Liver (tissue), 9 donors: ENCODE measurements around the gene RCAN2. TPM values are rescaled to one million over a fixed set of nuclear protein-coding genes. Genes with fewer than 3 reads are reported as not detected.

Source experiments
- DNase-seq: peaks from one replicate; pipeline ENCODE4 v3.0.0-alpha.2; 2017; ENCODE audit warnings: low spot score
- H3K27ac ChIP-seq, 2 donors: one replicate each; pipeline ENCODE4 v1.7.0; 2013; ENCODE audit warnings: inconsistent platforms in 2 of 2, low read length in 2 of 2, control low read depth in 1 of 2, low read depth in 1 of 2, mild to moderate bottlenecking in 1 of 2
- H3K27me3 ChIP-seq, 4 donors: one replicate each; pipeline versions ENCODE4 v1.6.1 to v1.7.0; 2013; ENCODE audit warnings: low read length in 3 of 4, inconsistent platforms in 1 of 4, mild to moderate bottlenecking in 1 of 4, moderate library complexity in 1 of 4; ENCODE audit not compliant: control insufficient read depth in 4 of 4, insufficient read depth in 4 of 4
- H3K36me3 ChIP-seq, 4 donors: one replicate each; pipeline versions ENCODE4 v1.6.1 to v1.7.0; 2013; ENCODE audit warnings: low read length in 3 of 4, mild to moderate bottlenecking in 3 of 4, low read depth in 1 of 4, moderate library complexity in 1 of 4; ENCODE audit not compliant: control insufficient read depth in 4 of 4, insufficient read depth in 3 of 4
- H3K4me1 ChIP-seq, 4 donors: one replicate each; pipeline versions ENCODE4 v1.6.1 to v1.7.0; 2013; ENCODE audit warnings: low read length in 3 of 4, mild to moderate bottlenecking in 3 of 4, moderate library complexity in 1 of 4; ENCODE audit not compliant: control insufficient read depth in 4 of 4, insufficient read depth in 4 of 4
- H3K4me3 ChIP-seq, 3 donors: one replicate each; pipeline versions ENCODE4 v1.6.1 to v1.7.0; 2013; ENCODE audit warnings: low read length in 3 of 3, control low read depth in 1 of 3, low read depth in 1 of 3, mild to moderate bottlenecking in 1 of 3
- H3K9ac ChIP-seq, 2 donors: one replicate each; pipeline ENCODE4 v1.7.0; 2013; ENCODE audit warnings: low read length in 2 of 2, mild to moderate bottlenecking in 2 of 2, moderate library complexity in 2 of 2, control low read depth in 1 of 2, low read depth in 1 of 2
- H3K9me3 ChIP-seq, 4 donors: one replicate each; pipeline versions ENCODE4 v1.6.1 to v1.7.0; 2013; ENCODE audit warnings: low read length in 3 of 4; ENCODE audit not compliant: control insufficient read depth in 4 of 4
- ATF3 ChIP-seq: IDR thresholded peaks from 2 replicates; pipeline ENCODE4 v1.6.1; 2016; ENCODE audit warnings: antibody characterized with exemption
- FOXA1 ChIP-seq: IDR thresholded peaks from 2 replicates; pipeline ENCODE4 v1.6.1; 2016; ENCODE audit warnings: antibody characterized with exemption
- FOXA2 ChIP-seq: IDR thresholded peaks from 2 replicates; pipeline ENCODE4 v1.6.1; 2016; ENCODE audit warnings: antibody characterized with exemption
- GABPA ChIP-seq, 2 donors: IDR thresholded peaks in 1 of 2; conservative IDR thresholded peaks in 1 of 2; 2 replicates each; pipeline ENCODE4 v1.6.1; 2016; ENCODE audit warnings: antibody characterized with exemption in 2 of 2, mild to moderate bottlenecking in 1 of 2, moderate library complexity in 1 of 2
- HNF4A ChIP-seq, 2 donors: conservative IDR thresholded peaks; 2 replicates each; pipeline ENCODE4 v1.6.1; 2016; ENCODE audit warnings: antibody characterized with exemption in 2 of 2, mild to moderate bottlenecking in 2 of 2
- HNF4G ChIP-seq: IDR thresholded peaks from 2 replicates; pipeline ENCODE4 v1.6.1; 2016; ENCODE audit warnings: antibody characterized with exemption
- MAX ChIP-seq: IDR thresholded peaks from 2 replicates; pipeline ENCODE4 v1.6.1; 2016; ENCODE audit warnings: antibody characterized with exemption
- NR2F2 ChIP-seq: IDR thresholded peaks from 2 replicates; pipeline ENCODE4 v1.6.1; 2016; ENCODE audit warnings: antibody characterized with exemption
- RAD21 ChIP-seq, 2 donors: IDR thresholded peaks; 2 replicates each; pipeline ENCODE4 v1.6.1; 2016; ENCODE audit warnings: antibody characterized with exemption in 2 of 2, mild to moderate bottlenecking in 2 of 2
- RXRA ChIP-seq, 2 donors: IDR thresholded peaks; 2 replicates each; pipeline ENCODE4 v1.6.1; 2017 to 2018; ENCODE audit warnings: antibody characterized with exemption in 2 of 2, mild to moderate bottlenecking in 1 of 2
- SP1 ChIP-seq: IDR thresholded peaks from 2 replicates; pipeline ENCODE4 v1.6.1; 2018; ENCODE audit warnings: antibody characterized with exemption, mild to moderate bottlenecking
- TAF1 ChIP-seq: conservative IDR thresholded peaks from 2 replicates; pipeline ENCODE4 v1.6.1; 2016; ENCODE audit warnings: antibody characterized with exemption, mild to moderate bottlenecking
- YY1 ChIP-seq: IDR thresholded peaks from 2 replicates; pipeline ENCODE4 v1.6.1; 2016; ENCODE audit warnings: antibody characterized with exemption, mild to moderate bottlenecking
- WGBS: extraction: QIAGEN DNeasy Blood & Tissue Kit; methylation state at CpG from one replicate; pipeline ENCODE4 v1.1.7; 2013; 5-methylcytosine and 5-hydroxymethylcytosine counted together
- polyA plus RNA-seq, 2 donors: library from polyadenylated mRNA; stranded (reverse) in 1 of 2; unstranded in 1 of 2; fragments of 200-250 nt in 1 of 2; fragments of >200 nt in 1 of 2; fragmentation: Nextera tagmentation in 1 of 2; extraction: Ambion mirVana in 1 of 2; gene quantifications; one replicate each; pipeline versions ENCODE4 v1.2.1 to v1.2.3, GENCODE V29; 2013 to 2015
- total RNA-seq, 2 donors: library from RNA; depleted of rRNA; stranded (reverse); fragments of >200 nt; gene quantifications; one replicate each; pipeline ENCODE4 v1.2.3, GENCODE V29; 2014
- TF ChIP-seq, protein P1 (sequence below): IDR thresholded peaks from 2 replicates; pipeline ENCODE4 v1.6.1; 2016; ENCODE audit warnings: antibody characterized with exemption
- donor health status: healthy.
- donor health status: healthy.
- donor health status: healthy.
- donor health status: healthy.
- donor health status: healthy.

RCAN2 gene
- total and polyA plus RNA-seq, 4 donors = 0.19 to 8.2 (median 2.4) TPM

DNA sequence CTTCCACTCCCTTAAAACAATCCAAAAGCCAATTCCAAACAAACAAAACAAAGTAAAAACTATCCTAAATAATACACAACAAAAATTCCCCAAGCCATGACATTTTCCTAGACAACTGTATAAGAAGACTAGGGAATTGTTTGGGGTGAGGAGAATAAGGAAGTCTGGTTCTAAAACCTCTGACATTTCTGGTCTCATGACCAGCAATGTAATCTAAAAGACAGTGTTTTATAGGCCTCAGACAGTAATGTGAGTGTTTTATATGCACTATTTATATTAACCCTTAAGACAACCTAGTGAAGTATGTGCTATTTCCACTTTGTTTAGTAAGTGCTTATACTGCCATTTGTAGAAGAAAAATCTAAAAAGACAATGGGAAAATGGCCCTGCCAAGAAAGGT lies 13.0 kb upstream of the RCAN2 start:
- no peaks in the 10 kb centered on the region for H3K9me3 ChIP-seq
- DNase-seq = no peak
- H3K4me1 ChIP-seq = peaks cover 6 to 19% (median 18%) of the 10 kb centered on the region in 4 donors
- TF ChIP-seq YY1 (no peak), TAF1 (no peak), GABPA (IDR thresholded peaks at IDR 0.05 in 1 of 2, conservative IDR thresholded peaks at IDR 0.05 in 1 of 2) (no peak), NR2F2 (no peak), RXRA (IDR thresholded peaks at IDR 0.05) (no peak), SP1 (no peak), HNF4G (no peak)
- TF ChIP-seq, protein P1, sequence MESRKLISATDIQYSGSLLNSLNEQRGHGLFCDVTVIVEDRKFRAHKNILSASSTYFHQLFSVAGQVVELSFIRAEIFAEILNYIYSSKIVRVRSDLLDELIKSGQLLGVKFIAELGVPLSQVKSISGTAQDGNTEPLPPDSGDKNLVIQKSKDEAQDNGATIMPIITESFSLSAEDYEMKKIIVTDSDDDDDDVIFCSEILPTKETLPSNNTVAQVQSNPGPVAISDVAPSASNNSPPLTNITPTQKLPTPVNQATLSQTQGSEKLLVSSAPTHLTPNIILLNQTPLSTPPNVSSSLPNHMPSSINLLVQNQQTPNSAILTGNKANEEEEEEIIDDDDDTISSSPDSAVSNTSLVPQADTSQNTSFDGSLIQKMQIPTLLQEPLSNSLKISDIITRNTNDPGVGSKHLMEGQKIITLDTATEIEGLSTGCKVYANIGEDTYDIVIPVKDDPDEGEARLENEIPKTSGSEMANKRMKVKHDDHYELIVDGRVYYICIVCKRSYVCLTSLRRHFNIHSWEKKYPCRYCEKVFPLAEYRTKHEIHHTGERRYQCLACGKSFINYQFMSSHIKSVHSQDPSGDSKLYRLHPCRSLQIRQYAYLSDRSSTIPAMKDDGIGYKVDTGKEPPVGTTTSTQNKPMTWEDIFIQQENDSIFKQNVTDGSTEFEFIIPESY = no peak
- no peak overlapping the region for H3K9ac ChIP-seq
- no peak overlapping the region for H3K4me3 ChIP-seq
- no peak overlapping the region for H3K27ac ChIP-seq
- no peaks in the 10 kb centered on the region for H3K36me3 ChIP-seq
- peaks cover 0 to 5% (median 0%) of the 10 kb centered on the region in 4 donors for H3K27me3 ChIP-seq

DNA sequence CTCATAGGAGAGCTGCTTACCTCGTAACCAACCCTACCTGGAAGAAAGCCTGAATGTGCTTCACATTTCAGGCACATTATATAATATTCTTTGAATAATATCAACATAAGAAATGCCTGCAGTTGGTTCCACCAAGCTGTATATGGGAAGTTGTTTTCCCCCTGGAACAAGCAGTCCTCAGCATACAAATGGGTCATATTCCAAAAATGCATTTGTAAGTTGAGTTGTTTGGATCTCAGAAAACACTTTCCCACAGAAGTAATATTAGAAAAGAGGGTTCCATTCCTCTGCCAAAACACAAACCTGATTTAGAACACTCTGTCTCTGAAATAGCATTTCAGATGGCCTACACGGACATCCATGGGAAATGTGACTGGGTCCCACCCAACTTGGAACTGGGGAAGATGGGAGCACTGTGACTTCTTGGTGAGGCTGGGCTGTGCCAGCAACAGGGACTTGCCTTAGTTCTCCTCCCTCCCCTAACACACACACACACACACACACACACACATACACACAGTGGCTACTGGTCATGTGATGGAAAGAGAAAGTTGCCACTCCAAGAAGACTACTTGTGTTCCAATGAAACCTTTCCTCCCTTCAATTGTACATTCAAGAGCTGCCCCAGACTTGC lies 11.4 kb upstream of the RCAN2 start:
- H3K27me3 ChIP-seq = peaks cover 0 to 5% (median 0%) of the 10 kb centered on the region in 4 donors
- no peak for DNase-seq
- no peaks in the 10 kb centered on the region for H3K9me3 ChIP-seq
- 90% methylated on average over 2 of the region's 2 CpGs for WGBS
- TF ChIP-seq SP1 = peak; percentile 6
- TF ChIP-seq, protein P1 = no peak
- no peak overlapping the region for H3K9ac ChIP-seq
- H3K4me3 ChIP-seq = no peak overlapping the region
- H3K4me1 ChIP-seq = peaks cover 0 to 5% (median 3%) of the 10 kb centered on the region in 4 donors
- peak overlapping the region in 1 of 2 donors; percentile 16 for H3K27ac ChIP-seq
- H3K36me3 ChIP-seq = no peaks in the 10 kb centered on the region

DNA sequence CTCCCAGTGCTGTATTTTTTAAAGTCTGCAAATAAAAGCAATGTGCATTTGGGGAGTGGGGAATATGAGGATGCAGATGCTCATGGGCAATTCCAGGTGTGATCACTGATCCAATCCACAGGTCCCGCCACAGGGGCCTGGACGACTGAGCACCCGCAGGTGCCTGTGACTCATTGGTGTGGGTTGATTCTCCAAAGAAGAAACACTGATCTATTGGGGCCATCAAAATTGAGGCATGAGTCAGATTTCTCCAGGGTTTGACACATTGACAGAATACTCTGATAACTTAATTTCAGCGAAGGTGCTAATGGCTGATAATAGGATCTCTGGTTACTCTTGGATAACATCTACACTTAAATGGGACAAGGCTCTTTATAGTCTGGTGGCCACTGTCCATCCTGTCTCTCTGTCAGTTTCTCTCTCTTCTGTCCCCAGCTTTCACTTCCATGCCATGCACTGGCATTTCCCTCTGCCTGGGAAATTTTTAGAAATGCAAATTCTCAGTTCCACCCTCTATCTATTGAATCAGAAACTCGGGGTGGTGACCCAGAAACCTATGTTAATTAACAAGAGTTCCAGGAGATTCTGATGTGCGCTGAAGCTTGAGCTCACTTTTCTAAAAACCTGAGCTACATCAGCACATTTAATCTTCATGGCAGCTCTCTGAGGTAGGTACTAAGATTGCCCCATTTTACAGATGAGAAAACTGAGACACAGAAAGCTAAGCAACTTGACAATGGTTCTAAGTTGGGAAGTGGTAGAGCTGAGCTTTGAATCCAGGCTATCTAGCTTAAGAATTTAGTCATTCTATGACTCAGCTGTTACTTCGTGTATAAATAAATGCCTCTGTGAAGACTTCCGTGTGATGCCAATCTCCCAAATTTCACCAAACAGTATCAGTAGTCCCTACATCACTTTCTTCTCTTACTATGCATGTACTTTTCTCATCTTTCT lies 10.2 kb upstream of the RCAN2 start:
- Histone ChIP-seq H3K36me3 (no peaks in the 10 kb centered on the region), H3K4me3 (no peak overlapping the region), H3K4me1 (no peaks in the 10 kb centered on the region), H3K9ac (no peak overlapping the region), H3K27me3 (peaks cover 0 to 5% (median 0%) of the 10 kb centered on the region in 4 donors), H3K9me3 (no peaks in the 10 kb centered on the region), H3K27ac (no peak overlapping the region)
- DNase-seq = no peak
- TF ChIP-seq HNF4A (conservative IDR thresholded peaks at IDR 0.05) (no peak), ATF3 (no peak), MAX (no peak), SP1 (no peak), FOXA1 (no peak), NR2F2 (no peak), FOXA2 (no peak), RAD21 (IDR thresholded peaks at IDR 0.05) (no peak), GABPA (IDR thresholded peaks at IDR 0.05 in 1 of 2, conservative IDR thresholded peaks at IDR 0.05 in 1 of 2) (no peak), YY1 (no peak)
- TF ChIP-seq, protein P1 = no peak
- WGBS = 87% methylated on average over 8 of the region's 8 CpGs
